ENCODE results near the gene FBXO24. TPM values are rescaled to one million over a fixed set of nuclear protein-coding genes. Genes with fewer than 3 reads are reported as not detected.

FBXO24 gene
- total and polyA plus RNA-seq, 7 experiments from 2014 or later, result 0.75 to 3.1 (median 2.0) TPM

DNA sequence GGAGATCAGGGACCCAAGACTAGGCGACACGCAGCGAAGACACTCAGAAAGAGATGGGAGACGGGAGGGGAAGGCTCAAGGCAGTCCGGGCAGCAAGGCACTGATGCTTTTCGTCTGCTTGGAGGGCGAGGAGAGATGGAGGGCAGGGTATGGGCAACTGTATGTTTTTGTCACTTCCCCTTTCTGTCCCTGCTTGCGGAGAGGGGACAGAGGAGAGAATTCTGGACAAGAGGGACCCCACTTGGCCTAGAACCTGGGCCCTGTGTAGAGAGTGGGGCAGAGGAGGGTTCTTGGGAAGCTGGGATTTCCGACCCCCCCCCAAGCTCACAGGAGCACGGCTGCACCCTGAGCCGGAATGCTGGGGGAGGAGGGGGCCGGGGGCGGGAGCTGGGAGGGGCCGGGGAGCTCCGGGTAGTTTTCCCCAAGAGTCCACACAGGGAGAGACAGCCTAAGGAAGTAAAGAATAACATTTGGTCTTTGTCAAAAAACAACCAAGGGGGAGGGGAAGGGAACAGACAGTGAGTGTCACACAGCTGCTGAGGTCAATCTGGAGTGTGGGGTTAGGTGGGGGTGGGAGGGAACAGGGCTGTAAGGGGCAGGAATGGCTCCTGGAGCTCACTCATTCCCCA, 2.0 kb upstream of the FBXO24 start:
- ATAC-seq, result no peak

DNA sequence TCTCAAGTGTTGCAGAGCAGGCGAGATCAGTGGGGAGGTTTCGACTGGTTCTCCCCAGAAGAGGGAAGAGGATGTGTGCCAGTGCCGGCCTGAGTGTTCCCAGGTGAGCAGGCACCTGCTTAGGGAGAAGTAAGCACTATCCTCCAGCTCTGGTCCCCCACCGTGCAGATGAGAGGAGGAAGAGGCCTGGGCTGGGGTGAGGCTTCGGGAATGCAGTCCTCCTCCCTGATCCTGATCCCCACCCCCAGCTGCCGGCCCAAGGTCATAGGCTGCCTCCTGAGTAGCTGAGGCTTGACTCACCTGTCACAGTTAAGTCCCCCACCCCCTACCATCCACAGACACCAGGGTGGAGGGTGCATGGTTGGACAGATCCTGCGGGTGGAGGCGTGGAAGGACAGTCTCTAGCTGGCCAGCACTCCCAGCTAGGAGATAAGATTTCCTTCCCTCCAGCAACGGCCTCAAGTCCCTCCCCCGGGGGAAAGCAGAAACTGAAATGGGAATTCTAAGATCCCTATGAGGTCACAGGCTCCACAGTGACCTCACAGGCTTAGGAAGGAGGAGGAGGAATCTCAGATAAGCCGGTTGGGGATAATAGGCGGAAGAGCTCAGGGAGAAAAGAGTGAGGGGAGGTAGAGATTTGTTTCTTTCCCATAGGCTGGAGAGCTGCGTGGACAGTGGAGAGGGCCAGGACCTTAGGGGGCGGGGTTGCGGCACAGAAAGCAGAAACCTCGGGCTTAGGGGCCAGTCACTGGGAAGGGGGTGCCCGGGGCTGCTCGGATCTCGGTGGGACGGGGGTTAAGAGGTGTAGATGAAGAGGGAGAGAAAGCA, 1.2 kb upstream of the FBXO24 start:
- H3K36me3 Mint-ChIP-seq, result peaks cover 0 to 12% (median 3%) of the 10 kb centered on the region in 5 donors
- Histone ChIP-seq H3K36me3 (ENCODE audit: control insufficient read depth in 2 of 3, insufficient read depth in 3 of 3, low read length in 3 of 3) (peaks cover 16 to 32% (median 21%) of the 10 kb centered on the region in 3 experiments), H3K4me3 (ENCODE audit: low read length) (peak overlapping the region; percentile 94), H3K27me3 (ENCODE audit: control insufficient read depth in 2 of 2, insufficient read depth in 2 of 2, low read length in 2 of 2) (no peaks in the 10 kb centered on the region), H3K4me1 (ENCODE audit: control insufficient read depth in 2 of 2, insufficient read depth in 2 of 2, low read length in 2 of 2) (peaks cover 24 to 28% of the 10 kb centered on the region in 2 donors), H3K9me3 (ENCODE audit: control insufficient read depth in 2 of 3, low read length in 3 of 3) (no peaks in the 10 kb centered on the region), H3K27ac (ENCODE audit: low read depth, low read length) (peak overlapping the region; percentile 90)
- peak overlapping the region; percentile 95 to 100 (median 99) for H3K4me3 Mint-ChIP-seq
- peaks cover 0 to 12% (median 0%) of the 10 kb centered on the region in 5 donors for H3K27me3 Mint-ChIP-seq
- H3K9me3 Mint-ChIP-seq, result no peaks in the 10 kb centered on the region
- DNase-seq, result no peak
- no peak for ATAC-seq
- H3K4me1 Mint-ChIP-seq, result peaks cover 20 to 42% (median 30%) of the 10 kb centered on the region in 7 donors
- intact Hi-C loops (cut with micrococcal nuclease), result loop anchor here (5.0 to 10.0 kb wide), 2 partner anchors 480 to 503 kb away; partner anchors contain the start of genes AP4M1 (in 1 of the 2), MCM7 (in 1 of the 2) and ZNF3 (in 1 of the 2)
- POLR2A ChIA-PET, result interaction anchor here (0.6 to 9.8 kb wide), 35 partner anchors 8 to 375 kb away, joined by 3 to 173 read pairs (median 9); partner anchors contain the start of genes AGFG2, GIGYF1, MEPCE and MOSPD3
- peak overlapping the region in 8 of 9 donors; percentile 94 to 99 (median 98) for H3K27ac Mint-ChIP-seq
- CTCF ChIA-PET, result interaction anchor here (0.5 to 7.1 kb wide), 15 partner anchors 14 to 659 kb away, joined by 3 to 65 read pairs (median 4); partner anchors contain the start of genes MOSPD3 and POP7

More for the DNA sequence above, 2.0 kb upstream of the FBXO24 start:
- CTCF ChIA-PET, result interaction anchor here (0.6 to 7.1 kb wide), 12 partner anchors 15 to 477 kb away, joined by 3 to 65 read pairs (median 4); partner anchors contain the start of gene POP7
- intact Hi-C loops (cut with micrococcal nuclease), result loop anchor here in 1 of 2 donors (10.0 kb wide), 1 partner anchor 479 kb away; the partner anchor contains the start of genes AP4M1 and MCM7
- peaks cover 24 to 28% of the 10 kb centered on the region in 2 donors for H3K4me1 ChIP-seq (ENCODE audit: control insufficient read depth in 2 of 2, insufficient read depth in 2 of 2, low read length in 2 of 2)
- H3K36me3 Mint-ChIP-seq, result peaks cover 0 to 12% (median 3%) of the 10 kb centered on the region in 5 donors
- peak overlapping the region; percentile 94 for H3K4me3 ChIP-seq (ENCODE audit: low read length)
- H3K4me3 Mint-ChIP-seq, result peak overlapping the region; percentile 95 to 100 (median 99)
- peak overlapping the region; percentile 90 for H3K27ac ChIP-seq (ENCODE audit: low read depth, low read length)
- peaks cover 20 to 42% (median 30%) of the 10 kb centered on the region in 7 donors for H3K4me1 Mint-ChIP-seq
- POLR2A ChIA-PET, result interaction anchor here (0.5 to 9.8 kb wide), 26 partner anchors 10 to 374 kb away, joined by 3 to 173 read pairs (median 6); partner anchors contain the start of genes GIGYF1, MEPCE, MOSPD3 and PCOLCE
- no peak for DNase-seq
- H3K9me3 Mint-ChIP-seq, result no peaks in the 10 kb centered on the region
- H3K9me3 ChIP-seq (ENCODE audit: control insufficient read depth in 2 of 3, low read length in 3 of 3), result no peaks in the 10 kb centered on the region
- H3K36me3 ChIP-seq (ENCODE audit: control insufficient read depth in 2 of 3, insufficient read depth in 3 of 3, low read length in 3 of 3), result peaks cover 21 to 39% (median 24%) of the 10 kb centered on the region in 3 experiments
- peaks cover 0 to 5% (median 0%) of the 10 kb centered on the region in 5 donors for H3K27me3 Mint-ChIP-seq
- no peaks in the 10 kb centered on the region for H3K27me3 ChIP-seq (ENCODE audit: control insufficient read depth in 2 of 2, insufficient read depth in 2 of 2, low read length in 2 of 2)
- H3K27ac Mint-ChIP-seq, result peak overlapping the region in 8 of 9 donors; percentile 94 to 99 (median 97)

DNA sequence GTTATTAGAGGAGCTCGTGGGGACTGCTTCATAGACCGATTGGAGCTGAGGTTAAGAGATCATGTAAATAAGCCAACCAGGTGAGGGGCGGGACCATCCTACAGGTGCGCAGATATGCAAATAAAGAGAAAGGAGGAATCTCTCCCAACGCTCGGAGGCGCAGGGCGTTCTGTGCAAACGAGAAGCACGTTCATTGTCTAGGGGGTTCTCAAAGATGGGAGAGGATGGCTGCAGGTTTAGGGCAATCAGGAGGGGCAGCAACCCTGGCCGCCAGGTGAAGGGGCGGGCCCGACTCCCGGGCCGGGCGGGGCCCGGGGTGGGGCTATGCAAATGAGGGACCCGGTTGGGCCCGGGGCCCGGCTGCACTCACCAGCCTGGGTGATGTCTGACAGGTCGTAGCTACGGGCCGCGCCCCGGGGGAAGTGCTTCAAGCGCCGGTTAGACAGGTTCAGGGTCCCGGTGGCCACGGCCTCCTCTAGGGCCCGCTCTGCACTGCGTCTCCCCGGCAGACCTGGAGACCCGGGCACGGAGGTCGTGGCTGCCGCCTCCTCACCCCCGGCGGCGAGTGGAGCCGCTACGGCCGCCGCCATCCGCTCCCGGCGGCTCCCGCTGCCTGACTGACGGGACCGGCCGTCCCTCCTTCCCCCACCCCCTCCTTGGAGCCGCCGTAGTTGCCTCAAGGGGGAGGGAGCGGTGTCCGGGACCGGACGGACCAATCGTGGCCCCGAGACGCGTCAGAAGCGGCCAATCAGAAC, 440 bp upstream of the FBXO24 start, which contains the start of gene LRCH4:
TSS of gene LRCH4 (minus strand) at position 619 of the 755 bp plus-strand sequence. CDS start at position 590, 29 bp downstream.
- H3K36me3 ChIP-seq (ENCODE audit: control insufficient read depth in 2 of 3, insufficient read depth in 3 of 3, low read length in 3 of 3), result peaks cover 11 to 24% (median 13%) of the 10 kb centered on the region in 3 experiments
- ATAC-seq (peak; percentile 25), DNase-seq (peak in 6 of 9 donors; percentile 55 to 75 (median 68))
- CTCF ChIA-PET, result interaction anchor here (0.5 to 7.1 kb wide), 17 partner anchors 9 to 659 kb away, joined by 3 to 65 read pairs (median 5); partner anchors contain the start of genes GIGYF1, MOSPD3, POP7 and ZCWPW1
- POLR2A ChIA-PET, result interaction anchor here (0.6 to 9.8 kb wide), 44 partner anchors 9 to 1027 kb away, joined by 3 to 173 read pairs (median 8); partner anchors contain the start of genes AGFG2, GIGYF1, GNB2 and MEPCE
- H3K27ac ChIP-seq (ENCODE audit: low read depth, low read length), result peak within 1 kb of the TSS; percentile 90
- peak within 1 kb of the TSS; percentile 94 for H3K4me3 ChIP-seq (ENCODE audit: low read length)
- peak within 1 kb of the TSS; percentile 95 to 100 (median 99) for H3K4me3 Mint-ChIP-seq
- H3K9me3 ChIP-seq (ENCODE audit: control insufficient read depth in 2 of 3, low read length in 3 of 3), result no peaks in the 10 kb centered on the region
- intact Hi-C loops (cut with micrococcal nuclease), result loop anchor here (1.0 to 10.0 kb wide), 15 partner anchors 19 to 503 kb away; partner anchors contain the start of genes AGFG2 (in 2 of the 2), GNB2 (in 2 of the 2), MEPCE (in 2 of the 2) and MOSPD3 (in 2 of the 2)
- no peaks in the 10 kb centered on the region for H3K27me3 ChIP-seq (ENCODE audit: control insufficient read depth in 2 of 2, insufficient read depth in 2 of 2, low read length in 2 of 2)
- H3K4me1 ChIP-seq (ENCODE audit: control insufficient read depth in 2 of 2, insufficient read depth in 2 of 2, low read length in 2 of 2), result peaks cover 24 to 28% of the 10 kb centered on the region in 2 donors
- H3K27me3 Mint-ChIP-seq, result peaks cover 0 to 20% (median 4%) of the 10 kb centered on the region in 5 donors
- H3K27ac Mint-ChIP-seq, result peak within 1 kb of the TSS in 8 of 9 donors; percentile 94 to 99 (median 98)
- peaks cover 20 to 42% (median 30%) of the 10 kb centered on the region in 7 donors for H3K4me1 Mint-ChIP-seq
- H3K36me3 Mint-ChIP-seq, result peaks cover 0 to 12% (median 3%) of the 10 kb centered on the region in 5 donors
- no peaks in the 10 kb centered on the region for H3K9me3 Mint-ChIP-seq

DNA sequence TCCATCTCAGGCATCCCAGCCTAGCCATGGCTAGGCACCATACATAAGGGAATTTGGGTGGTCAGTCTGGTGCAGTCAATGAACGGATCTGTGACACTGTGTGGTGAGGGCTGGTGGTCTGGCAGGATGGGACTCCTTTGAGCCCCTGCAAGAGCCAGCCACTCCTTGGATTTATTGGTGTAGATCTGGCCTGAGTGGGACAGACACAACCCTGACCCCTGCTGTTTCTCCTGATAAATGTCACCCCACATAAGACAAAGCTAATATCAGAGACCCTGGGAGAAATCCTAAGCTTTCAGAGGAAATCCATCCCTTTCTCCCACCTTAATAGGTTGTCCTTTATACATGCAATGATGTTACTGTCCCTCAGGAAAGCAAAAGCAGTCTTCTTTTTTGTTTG, 2.3 kb downstream of the FBXO24 start:
- H3K27ac Mint-ChIP-seq, result peak overlapping the region in 3 of 9 donors; percentile 24 to 63 (median 46)
- intact Hi-C loops (cut with micrococcal nuclease), result loop anchor here (1.0 to 10.0 kb wide), 4 partner anchors 24 to 506 kb away; partner anchors contain the start of genes AP4M1 (in 1 of the 2), MCM7 (in 1 of the 2) and ZNF3 (in 1 of the 2)
- H3K27me3 Mint-ChIP-seq, result peaks cover 0 to 24% (median 4%) of the 10 kb centered on the region in 5 donors
- Histone ChIP-seq H3K4me3 (ENCODE audit: low read length) (no peak overlapping the region), H3K27me3 (ENCODE audit: control insufficient read depth in 2 of 2, insufficient read depth in 2 of 2, low read length in 2 of 2) (no peaks in the 10 kb centered on the region), H3K4me1 (ENCODE audit: control insufficient read depth in 2 of 2, insufficient read depth in 2 of 2, low read length in 2 of 2) (peaks cover 3 to 8% of the 10 kb centered on the region in 2 donors), H3K27ac (ENCODE audit: low read depth, low read length) (no peak overlapping the region), H3K9me3 (ENCODE audit: control insufficient read depth in 2 of 3, low read length in 3 of 3) (no peaks in the 10 kb centered on the region), H3K36me3 (ENCODE audit: control insufficient read depth in 2 of 3, insufficient read depth in 3 of 3, low read length in 3 of 3) (peaks cover 0 to 6% (median 0%) of the 10 kb centered on the region in 3 experiments)
- peaks cover 0 to 9% (median 0%) of the 10 kb centered on the region in 5 donors for H3K36me3 Mint-ChIP-seq
- H3K9me3 Mint-ChIP-seq, result no peaks in the 10 kb centered on the region
- ChIA-PET POLR2A (interaction anchor here (0.9 to 9.8 kb wide), 6 partner anchors 11 to 60 kb away, joined by 4 to 173 read pairs (median 6); partner anchors contain the start of gene MOSPD3), CTCF (interaction anchor here (0.5 to 3.3 kb wide), 12 partner anchors 15 to 134 kb away, joined by 3 to 47 read pairs (median 3); no protein-coding TSS in a partner anchor)
- ATAC-seq, result no peak
- DNase-seq, result no peak
- H3K4me3 Mint-ChIP-seq, result peak overlapping the region in 9 of 10 donors; percentile 48 to 100 (median 73)
- peaks cover 13 to 27% (median 20%) of the 10 kb centered on the region in 7 donors for H3K4me1 Mint-ChIP-seq

DNA sequence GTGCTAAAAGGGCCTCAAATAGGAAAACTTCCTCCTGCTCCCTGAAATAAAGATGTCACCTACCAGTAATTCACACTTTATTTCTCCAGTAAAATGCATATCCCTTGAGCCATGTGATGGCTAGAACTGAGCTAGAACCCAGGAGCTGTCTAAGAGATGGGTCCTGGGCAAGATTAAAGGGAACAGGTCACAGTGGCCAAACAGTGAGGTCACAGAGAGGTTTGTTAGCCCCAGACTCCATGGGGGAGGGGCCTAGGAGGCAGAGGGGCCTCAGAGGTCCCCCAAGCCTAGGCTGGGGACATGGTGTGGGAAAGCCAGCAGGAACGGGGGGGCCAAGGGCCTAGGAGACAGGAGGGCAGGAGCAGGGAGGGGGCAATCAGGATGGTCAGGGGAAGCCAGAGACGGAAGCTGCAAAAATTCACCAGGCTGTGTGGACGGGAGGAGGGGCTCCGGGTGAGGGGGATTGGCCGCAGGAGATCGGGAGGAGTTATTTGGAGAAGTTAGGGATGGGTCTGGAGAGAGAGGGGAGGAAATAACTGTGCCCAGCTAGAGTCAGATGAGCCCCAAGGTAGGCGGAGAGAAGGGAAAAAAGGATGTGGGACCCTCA, 3.3 kb downstream of the FBXO24 start:
- Histone ChIP-seq H3K27ac (ENCODE audit: low read depth, low read length) (no peak overlapping the region), H3K4me3 (ENCODE audit: low read length) (no peak overlapping the region), H3K27me3 (ENCODE audit: control insufficient read depth in 2 of 2, insufficient read depth in 2 of 2, low read length in 2 of 2) (no peaks in the 10 kb centered on the region), H3K4me1 (ENCODE audit: control insufficient read depth in 2 of 2, insufficient read depth in 2 of 2, low read length in 2 of 2) (peaks cover 3 to 4% of the 10 kb centered on the region in 2 donors), H3K9me3 (ENCODE audit: control insufficient read depth in 2 of 3, low read length in 3 of 3) (no peaks in the 10 kb centered on the region), H3K36me3 (ENCODE audit: control insufficient read depth in 2 of 3, insufficient read depth in 3 of 3, low read length in 3 of 3) (peaks cover 0 to 6% (median 0%) of the 10 kb centered on the region in 3 experiments)
- Mint-ChIP-seq H3K36me3 (peaks cover 0 to 2% (median 0%) of the 10 kb centered on the region in 5 donors), H3K9me3 (no peaks in the 10 kb centered on the region), H3K27me3 (peaks cover 0 to 24% (median 4%) of the 10 kb centered on the region in 5 donors), H3K4me3 (peak overlapping the region in 1 of 10 donors; percentile 25), H3K27ac (peak overlapping the region in 1 of 9 donors; percentile 30), H3K4me1 (peaks cover 7 to 20% (median 15%) of the 10 kb centered on the region in 7 donors)
- DNase-seq, result no peak
- intact Hi-C loops (cut with micrococcal nuclease), result loop anchor here (5.0 to 10.0 kb wide), 2 partner anchors 485 to 507 kb away; partner anchors contain the start of genes AP4M1 (in 1 of the 2), MCM7 (in 1 of the 2) and ZNF3 (in 1 of the 2)
- POLR2A ChIA-PET, result interaction anchor here (1.3 to 9.8 kb wide), 4 partner anchors 12 to 26 kb away, joined by 5 to 173 read pairs (median 6); partner anchors contain the start of gene MOSPD3
- CTCF ChIA-PET, result interaction anchor here (0.9 to 3.3 kb wide), 7 partner anchors 13 to 30 kb away, joined by 3 to 47 read pairs (median 3); partner anchors contain the start of gene PCOLCE
- ATAC-seq, result no peak
